Aorta (tissue), 5 donors: ENCODE measurements around the gene ADCY5. TPM values are rescaled to one million over a fixed set of nuclear protein-coding genes. Genes with fewer than 3 reads are reported as not detected.
A peak's percentile ranks its signal among the peaks of the same experiment; 100 is the strongest.

Source experiments
- ATAC-seq: fragments of 200-7000 bp; cut with Tn5 transposase; one replicate; pipeline ENCODE4 v1.9.1; 2022; ENCODE audit warnings: moderate library complexity; ENCODE audit not compliant: low FRiP score
- DNase-seq, 2 donors: peaks; one replicate each; pipeline ENCODE4 v3.0.0-alpha.2; 2020
- H3K27ac ChIP-seq, 2 donors: one replicate each; pipeline ENCODE4 v1.5.1; 2013; ENCODE audit warnings: low read length in 2 of 2, mild to moderate bottlenecking in 2 of 2, moderate library complexity in 2 of 2, control low read depth in 1 of 2, inconsistent platforms in 1 of 2, low read depth in 1 of 2
- H3K27me3 ChIP-seq, 2 donors: one replicate each; pipeline ENCODE4 v1.6.1; 2013; ENCODE audit warnings: control low read depth in 1 of 2, low read length in 1 of 2, mild to moderate bottlenecking in 1 of 2, moderate library complexity in 1 of 2; ENCODE audit not compliant: insufficient read depth in 2 of 2, control insufficient read depth in 1 of 2
- H3K36me3 ChIP-seq, 2 donors: one replicate each; pipeline ENCODE4 v1.6.1; 2013; ENCODE audit warnings: control low read depth in 1 of 2, low read length in 1 of 2, mild to moderate bottlenecking in 1 of 2; ENCODE audit not compliant: insufficient read depth in 2 of 2, control insufficient read depth in 1 of 2
- H3K4me1 ChIP-seq, 2 donors: one replicate each; pipeline ENCODE4 v1.6.1; 2013; ENCODE audit warnings: low read length in 2 of 2, control low read depth in 1 of 2, mild to moderate bottlenecking in 1 of 2, moderate library complexity in 1 of 2; ENCODE audit not compliant: insufficient read depth in 2 of 2, control insufficient read depth in 1 of 2
- H3K4me3 ChIP-seq, 2 donors: one replicate each; pipeline ENCODE4 v1.5.1; 2013; ENCODE audit warnings: low read length in 2 of 2, control low read depth in 1 of 2, mild to moderate bottlenecking in 1 of 2
- H3K9me3 ChIP-seq: one replicate; pipeline ENCODE4 v1.6.1; 2013; ENCODE audit warnings: mild to moderate bottlenecking, low read length; ENCODE audit not compliant: control insufficient read depth
- WGBS, 2 donors: extraction: QIAGEN DNeasy Blood & Tissue Kit; methylation state at CpG; one replicate each; pipeline ENCODE4 v1.1.7; 2013; 5-methylcytosine and 5-hydroxymethylcytosine counted together
- intact Hi-C, 2 donors: fragments of 100-400 bp; cut with DNase I; formaldehyde crosslinking; loops; one replicate each; pipeline versions ENCODE4 v1.14.2 to v1.15.0; 2022
- polyA plus RNA-seq, 2 donors: library from polyadenylated mRNA; stranded (reverse); fragments of 200-250 nt; gene quantifications; one replicate each; pipeline ENCODE4 v1.2.3, GENCODE V29; 2013
- total RNA-seq, 2 donors: library from RNA; stranded (reverse); fragmentation: NEBNext Ultra II Directional; extraction: Animal tissue kit (Norgen Biotek cat#: 25700); gene quantifications; one replicate each; pipeline ENCODE4 v1.2.1, GENCODE V29; 2021
- donor health status: healthy with polysubstance abuse.
- donor health status: Bipolar disorder and iron deficiency.
- donor health status: DM: no; HTN: no; CAD: no.
- donor health status: DM: no; HTN: no; CAD: no.
- donor health status: DM: yes; HTN: yes; CAD: no.

Gene ADCY5
- total and polyA plus RNA-seq, 4 donors: 6.6 to 72.7 (median 40.9) TPM

DNA sequence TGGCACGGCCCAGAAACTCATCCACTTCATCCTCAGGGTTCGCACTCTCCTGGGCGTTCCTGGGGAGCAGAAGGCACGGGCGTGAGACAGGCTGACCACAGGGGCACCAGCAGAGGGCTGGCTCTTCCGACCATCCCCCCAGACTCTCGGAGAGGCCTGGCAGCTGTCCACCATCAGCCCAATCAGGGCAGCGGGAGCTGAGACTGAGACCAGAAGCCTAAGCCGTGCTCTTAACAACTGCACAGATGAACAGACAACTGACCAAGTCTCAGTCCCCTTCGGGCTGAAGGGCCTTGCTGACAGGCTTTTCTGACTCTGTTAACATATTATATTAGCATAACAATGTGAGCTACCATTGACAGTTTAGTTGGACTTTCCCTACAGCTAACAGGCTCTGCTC, 129.1 kb downstream of the ADCY5 start:
- DNase-seq (peak in 1 of 2 donors; percentile 58), ATAC-seq (no peak)
- Histone ChIP-seq H3K9me3 (no peaks in the 10 kb centered on the region), H3K4me3 (no peak overlapping the region), H3K27ac (no peak overlapping the region), H3K36me3 (peaks cover 3 to 4% of the 10 kb centered on the region in 2 donors), H3K4me1 (no peaks in the 10 kb centered on the region), H3K27me3 (no peaks in the 10 kb centered on the region)
- intact Hi-C loops: no loop called here
- WGBS, 2 donors: 59 to 60% methylated on average over 10 of the region's 10 CpGs

DNA sequence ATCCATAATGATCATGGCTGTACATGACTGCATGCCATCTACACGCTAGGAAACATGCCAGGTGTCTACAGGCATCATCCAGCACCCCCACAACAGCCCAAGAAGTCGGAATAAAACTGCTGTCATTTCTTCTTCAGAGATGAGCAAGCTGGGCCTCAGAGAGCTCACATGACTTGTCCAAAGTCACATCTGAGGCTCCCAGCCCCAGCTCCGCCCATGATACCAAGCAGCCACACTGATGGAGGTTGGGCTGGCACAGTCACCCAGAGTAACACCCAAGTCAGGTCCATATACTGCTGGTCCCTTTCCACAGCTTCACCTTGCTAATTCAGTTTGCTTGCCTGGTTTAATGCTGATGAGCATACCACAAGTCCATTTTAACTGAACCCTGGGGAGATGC, 130.5 kb downstream of the ADCY5 start:
- no peak overlapping the region for H3K27ac ChIP-seq
- H3K9me3 ChIP-seq: no peaks in the 10 kb centered on the region
- intact Hi-C loops: no loop called here
- DNase-seq (peak in 1 of 2 donors; percentile 33), ATAC-seq (no peak)
- WGBS, 2 donors: 89 to 93% methylated on average over 3 of the region's 3 CpGs
- H3K36me3 ChIP-seq: peaks cover 3 to 5% of the 10 kb centered on the region in 2 donors
- H3K4me3 ChIP-seq: no peak overlapping the region
- no peaks in the 10 kb centered on the region for H3K4me1 ChIP-seq
- no peaks in the 10 kb centered on the region for H3K27me3 ChIP-seq

DNA sequence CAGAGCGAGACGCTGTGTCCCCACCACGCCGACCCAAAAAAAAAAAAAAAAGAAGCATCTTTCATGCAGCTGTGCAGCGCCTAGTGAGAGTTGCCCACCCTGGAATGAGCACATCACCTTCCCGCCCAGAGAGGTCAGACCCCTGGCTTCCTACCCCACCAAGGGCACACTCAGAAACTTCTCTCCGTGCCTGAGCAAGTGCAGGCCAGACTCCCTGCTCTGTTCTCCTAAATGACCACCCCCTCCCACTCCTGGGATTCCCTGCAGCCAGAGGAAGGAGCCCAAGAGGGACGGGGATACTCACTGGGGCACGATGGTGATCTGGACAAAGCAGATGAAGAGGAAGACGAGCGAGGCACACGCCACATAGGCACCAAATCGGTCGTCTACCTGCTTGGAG, 131.2 kb downstream of the ADCY5 start:
- intact Hi-C loops: no loop called here
- Histone ChIP-seq H3K36me3 (peaks cover 3 to 7% of the 10 kb centered on the region in 2 donors), H3K27ac (no peak overlapping the region), H3K4me3 (no peak overlapping the region), H3K9me3 (no peaks in the 10 kb centered on the region), H3K27me3 (no peaks in the 10 kb centered on the region), H3K4me1 (no peaks in the 10 kb centered on the region)
- peak in 1 of 2 donors; percentile 45 for DNase-seq
- ATAC-seq: no peak
- 92 to 93% methylated on average over 14 of the region's 14 CpGs for WGBS, 2 donors

DNA sequence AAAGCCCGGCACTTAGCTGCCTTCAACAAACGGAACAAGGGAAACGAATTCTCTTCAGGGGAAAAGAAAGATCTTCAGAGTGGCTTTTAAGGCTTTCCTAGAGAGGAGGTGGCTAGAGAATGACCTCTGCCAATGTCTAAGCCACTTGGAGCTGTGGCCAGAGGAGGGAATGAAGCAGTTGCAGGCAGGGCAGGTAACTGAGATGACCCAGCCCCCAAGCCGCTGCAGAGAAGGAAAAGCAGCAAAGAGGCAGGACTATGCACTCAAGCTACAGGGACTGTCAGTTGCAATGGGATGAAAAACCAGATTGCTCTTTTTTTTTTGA, 133.7 kb downstream of the ADCY5 start:
- no peaks in the 10 kb centered on the region for H3K4me1 ChIP-seq
- no peak overlapping the region for H3K27ac ChIP-seq
- no peak overlapping the region for H3K4me3 ChIP-seq
- no peak for ATAC-seq
- no peaks in the 10 kb centered on the region for H3K9me3 ChIP-seq
- no peak for DNase-seq
- intact Hi-C loops: no loop called here
- 75 to 81% methylated on average over 4 of the region's 4 CpGs for WGBS, 2 donors
- H3K27me3 ChIP-seq: no peaks in the 10 kb centered on the region
- peaks cover 3 to 9% of the 10 kb centered on the region in 2 donors for H3K36me3 ChIP-seq

DNA sequence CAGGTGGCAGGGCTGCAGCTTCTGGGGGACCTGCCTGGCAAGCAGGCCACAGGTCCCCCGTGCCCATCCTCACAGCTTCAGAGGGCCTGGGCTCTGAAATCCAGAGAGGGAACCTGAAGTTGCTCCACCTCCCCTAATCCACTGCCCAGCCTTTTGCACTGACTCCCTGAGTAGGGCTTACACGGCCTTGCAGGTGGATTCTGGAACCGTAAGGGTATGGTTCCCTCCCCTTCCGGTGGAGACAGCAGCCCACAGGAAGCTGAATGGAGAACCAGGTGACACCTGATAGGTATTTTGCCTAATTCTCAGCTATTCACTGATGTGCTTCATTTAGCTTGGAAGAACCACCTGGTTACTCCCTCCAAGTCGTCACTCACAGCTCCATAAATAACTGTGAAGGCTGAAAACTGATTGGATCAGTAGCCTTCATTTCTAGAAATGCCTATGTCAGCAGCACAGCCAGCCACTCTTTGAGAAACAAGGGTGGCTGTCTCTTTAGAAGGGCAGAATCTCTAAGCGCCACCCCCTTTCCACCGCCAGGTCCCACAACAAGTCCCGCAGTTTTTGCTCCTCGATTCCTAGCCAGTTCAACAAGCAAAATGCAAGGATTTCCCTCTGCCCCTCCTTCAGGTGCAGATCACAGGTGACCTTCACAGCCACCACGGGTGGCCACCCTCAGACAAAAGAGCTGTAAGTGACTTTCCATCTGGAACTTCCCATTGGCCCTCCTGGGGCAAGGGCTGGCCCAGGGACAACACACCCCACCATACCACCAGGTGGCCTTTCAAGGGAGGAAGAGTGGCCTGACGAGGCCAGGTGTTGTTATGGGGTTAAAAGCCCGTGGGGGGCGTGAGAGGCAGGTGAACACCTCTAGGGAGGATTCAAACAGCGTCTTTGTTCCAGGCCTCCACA, 134.3 kb downstream of the ADCY5 start:
- DNase-seq: peak; percentile 17 to 59
- Histone ChIP-seq H3K4me3 (no peak overlapping the region), H3K9me3 (no peaks in the 10 kb centered on the region), H3K27ac (no peak overlapping the region), H3K27me3 (no peaks in the 10 kb centered on the region), H3K4me1 (no peaks in the 10 kb centered on the region), H3K36me3 (peaks cover 3 to 10% of the 10 kb centered on the region in 2 donors)
- intact Hi-C loops: no loop called here
- ATAC-seq: peak; percentile 17
- 61 to 63% methylated on average over 14 of the region's 14 CpGs for WGBS, 2 donors

DNA sequence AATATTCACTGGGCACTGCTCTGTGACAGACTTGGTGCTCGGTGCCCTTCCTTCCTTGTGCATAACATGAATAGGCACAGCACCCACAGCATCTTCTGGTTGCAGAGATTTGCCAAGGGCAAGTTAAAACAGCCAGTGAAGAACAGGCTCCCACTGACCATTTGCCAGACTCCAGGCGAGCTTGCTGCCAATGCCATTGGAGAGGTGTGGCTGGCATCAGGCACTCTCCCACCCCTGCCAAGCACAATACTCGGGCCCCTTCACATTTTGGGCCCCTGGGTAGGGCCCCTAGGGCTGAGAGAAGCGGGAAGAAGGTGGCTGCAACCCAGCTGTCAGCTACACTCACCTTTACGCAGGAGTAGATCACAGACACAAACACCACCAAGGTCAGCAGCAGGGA, 135.0 kb downstream of the ADCY5 start:
- intact Hi-C loops: no loop called here
- no peaks in the 10 kb centered on the region for H3K4me1 ChIP-seq
- H3K27ac ChIP-seq: no peak overlapping the region
- DNase-seq: peak in 1 of 2 donors; percentile 43
- no peak overlapping the region for H3K4me3 ChIP-seq
- no peak for ATAC-seq
- H3K9me3 ChIP-seq: no peaks in the 10 kb centered on the region
- H3K27me3 ChIP-seq: no peaks in the 10 kb centered on the region
- H3K36me3 ChIP-seq: peaks cover 3 to 10% of the 10 kb centered on the region in 2 donors
- 9 to 15% methylated on average over 5 of the region's 5 CpGs for WGBS, 2 donors

DNA sequence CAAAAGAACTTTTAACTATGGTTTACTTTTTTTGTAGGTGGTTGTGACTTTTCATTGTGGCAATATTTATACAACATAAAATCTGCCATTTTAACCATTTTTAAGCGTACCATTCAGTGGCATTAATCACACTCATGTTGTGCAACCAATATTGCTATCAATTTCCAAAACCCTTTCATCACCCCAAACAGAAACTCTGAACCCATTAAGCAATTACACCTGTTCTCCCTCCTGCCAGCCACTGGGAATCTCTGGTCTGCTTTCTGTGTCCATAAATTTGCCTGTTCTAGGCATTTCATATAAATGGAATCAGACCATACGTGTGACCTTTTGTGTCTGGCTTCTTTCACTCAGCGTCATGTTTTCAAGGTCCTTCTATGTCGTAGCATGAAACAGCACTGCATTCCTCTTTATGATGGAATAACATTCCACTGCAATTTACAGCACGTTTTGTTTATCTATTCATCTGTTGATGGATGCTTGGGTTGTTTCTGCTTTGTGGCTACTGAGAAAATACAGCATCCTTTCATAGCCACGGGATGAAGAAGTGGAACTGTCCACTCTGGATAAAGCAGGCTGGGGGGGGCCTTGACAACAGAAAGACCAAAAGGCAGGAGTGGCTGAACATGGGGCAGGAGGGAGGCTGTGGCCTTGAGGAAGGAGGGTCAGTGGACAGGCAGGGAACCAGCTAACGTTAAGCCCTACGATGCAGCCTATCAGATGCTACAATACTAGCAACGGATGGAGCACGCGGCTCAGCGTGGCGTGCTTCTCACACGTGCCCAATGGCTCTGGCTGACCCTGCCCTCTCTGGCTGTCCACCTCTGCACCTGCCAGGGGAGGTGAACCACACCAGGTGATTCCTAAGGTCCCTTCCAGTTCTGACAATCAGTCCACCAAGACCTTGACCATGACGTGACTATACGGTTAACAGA, 136.3 kb downstream of the ADCY5 start:
- Histone ChIP-seq H3K4me3 (no peak overlapping the region), H3K36me3 (peaks cover 0 to 7% of the 10 kb centered on the region in 2 donors), H3K27me3 (no peaks in the 10 kb centered on the region), H3K4me1 (no peaks in the 10 kb centered on the region), H3K27ac (no peak overlapping the region), H3K9me3 (no peaks in the 10 kb centered on the region)
- ATAC-seq (no peak), DNase-seq (peak; percentile 30 to 56)
- 72 to 74% methylated on average over 16 of the region's 16 CpGs for WGBS, 2 donors
- intact Hi-C loops: no loop called here

DNA sequence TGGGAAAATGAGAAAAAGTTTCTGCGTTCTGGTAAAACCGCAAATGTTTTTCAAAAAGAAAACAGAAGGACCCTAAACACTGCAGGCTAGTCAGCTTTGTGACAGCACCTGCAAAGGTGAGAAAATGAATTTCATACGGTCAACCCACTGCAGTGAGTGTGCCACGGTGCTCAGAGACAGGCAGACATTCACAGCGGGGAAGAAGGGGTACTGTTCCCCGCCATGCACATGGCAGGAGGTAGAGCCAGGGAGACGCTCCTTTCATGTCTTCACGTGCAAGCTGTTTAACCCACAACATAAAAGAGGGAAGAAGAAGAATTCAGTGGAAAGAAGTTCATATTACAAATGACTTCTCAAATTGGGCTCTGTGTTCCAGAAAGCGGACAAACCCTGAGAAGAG, 137.7 kb downstream of the ADCY5 start:
- DNase-seq: peak in 1 of 2 donors; percentile 39
- peaks cover 0 to 7% of the 10 kb centered on the region in 2 donors for H3K36me3 ChIP-seq
- no peak for ATAC-seq
- intact Hi-C loops: no loop called here
- no peaks in the 10 kb centered on the region for H3K4me1 ChIP-seq
- no peaks in the 10 kb centered on the region for H3K9me3 ChIP-seq
- H3K4me3 ChIP-seq: no peak overlapping the region
- H3K27me3 ChIP-seq: no peaks in the 10 kb centered on the region
- no peak overlapping the region for H3K27ac ChIP-seq
- WGBS, 2 donors: 77% methylated on average over 9 of the region's 9 CpGs
